ENCODE measurements around the gene OXCT1.

GRCh38 chr5:41686767-41687166 lies 183.5 kb downstream of the OXCT1 start:
- no peak for TF ChIP-seq GATA2 (IDR thresholded peaks at IDR 0.05; ENCODE audit: low read depth, low read length)
- no peak for TF ChIP-seq GATA3 (IDR thresholded peaks at IDR 0.05; ENCODE audit: low read depth, low read length)

Data from SH-SY5Y (cell line).